H1 (cell line): ENCODE measurements around the gene C1orf52. TPM values are rescaled to one million over a fixed set of nuclear protein-coding genes. Genes with fewer than 3 reads are reported as not detected.

ENCODE experiments used
- CTCF ChIA-PET: fragments of 300-600 bp; sonication (Branson Sonifier 250); formaldehyde crosslinking; loops from one replicate; lab custom pipeline; 2021; ENCODE audit not compliant: partially characterized antibody; lab: Charles Lee
- POLR2A ChIA-PET: fragments of 300-600 bp; sonication (Branson Sonifier 250); formaldehyde crosslinking; loops from one replicate; lab custom pipeline; 2021; ENCODE audit warnings: inconsistent platforms; ENCODE audit not compliant: partially characterized antibody; lab: Charles Lee
- DNase-seq, 2 experiments: peaks; one replicate each; pipeline versions ENCODE4 v3.0.0 to v3.0.0-alpha.2; 2010 to 2022; ENCODE audit warnings: low spot score in 2 of 2, low read depth in 1 of 2, mixed read lengths in 1 of 2
- FAIRE-seq: peaks from 2 replicates; lab custom pipeline; 2011; peaks lifted over from hg19 to GRCh38; lab: Jason Lieb, UNC
- H2AFZ ChIP-seq: 2 replicates; pipeline ENCODE4 v1.8.1; 2012; ENCODE audit warnings: low read length, inconsistent platforms
- H2AK5ac ChIP-seq: 2 replicates; pipeline ENCODE4 v1.6.1; 2013; ENCODE audit warnings: low read depth, low read length
- H2BK120ac ChIP-seq: replicated peaks from 2 replicates; pipeline ENCODE3; 2013; ENCODE audit warnings: low read depth, low read length, inconsistent platforms
- H2BK12ac ChIP-seq: 2 replicates; pipeline ENCODE4 v1.6.1; 2013; ENCODE audit warnings: low read depth, low read length
- H2BK15ac ChIP-seq: 2 replicates; pipeline ENCODE4 v1.6.1; 2013; ENCODE audit warnings: low read length
- H2BK20ac ChIP-seq: 2 replicates; pipeline ENCODE4 v1.6.1; 2013; ENCODE audit warnings: low read length
- H2BK5ac ChIP-seq: 2 replicates; pipeline ENCODE4 v1.6.1; 2013; ENCODE audit warnings: low read depth, low read length
- H3K14ac ChIP-seq: 2 replicates; pipeline ENCODE4 v1.6.1; 2013; ENCODE audit warnings: inconsistent platforms; ENCODE audit not compliant: insufficient read length
- H3K18ac ChIP-seq: 2 replicates; pipeline ENCODE4 v1.6.1; 2013; ENCODE audit warnings: low read length; ENCODE audit errors: extremely low read depth
- H3K23ac ChIP-seq: 2 replicates; pipeline ENCODE4 v1.6.1; 2013; ENCODE audit warnings: inconsistent platforms; ENCODE audit not compliant: insufficient read length
- H3K23me2 ChIP-seq: 2 replicates; pipeline ENCODE4 v1.6.1; 2013; ENCODE audit warnings: low read depth, low read length
- H3K27ac ChIP-seq: 2 replicates; pipeline ENCODE4 v1.6.1; 2011; ENCODE audit warnings: low read depth, low read length, inconsistent platforms
- H3K27me3 ChIP-seq, 4 experiments: replicated peaks in 1 of 4; 1 replicate in 1 of 4; 2 replicates in 3 of 4; pipeline versions ENCODE4 v1.6.1 to v1.8.1; 2011 to 2013; ENCODE audit warnings: low read length in 3 of 4, mild to moderate bottlenecking in 3 of 4, inconsistent platforms in 2 of 4, mixed read lengths in 2 of 4, moderate library complexity in 1 of 4; ENCODE audit not compliant: control insufficient read depth in 3 of 4, insufficient read depth in 3 of 4; ENCODE audit errors: extremely low read depth in 1 of 4
- H3K36me3 ChIP-seq, 4 experiments: 2 replicates each; pipeline versions ENCODE4 v1.6.1 to v1.8.1; 2011 to 2013; ENCODE audit warnings: mild to moderate bottlenecking in 4 of 4, low read length in 3 of 4, moderate library complexity in 2 of 4, control low read depth in 1 of 4, inconsistent platforms in 1 of 4; ENCODE audit not compliant: insufficient read depth in 4 of 4, control insufficient read depth in 2 of 4
- H3K4ac ChIP-seq: replicated peaks from 2 replicates; pipeline ENCODE3; 2013; ENCODE audit warnings: low read length, low read depth, mixed read lengths, inconsistent platforms; ENCODE audit not compliant: insufficient read length
- H3K4me1 ChIP-seq, 4 experiments: replicated peaks in 1 of 4; 1 replicate in 1 of 4; 2 replicates in 3 of 4; pipeline versions ENCODE4 v1.6.1 to v1.8.1; 2011 to 2013; ENCODE audit warnings: low read length in 3 of 4, inconsistent platforms in 2 of 4, mixed read lengths in 1 of 4; ENCODE audit not compliant: insufficient read depth in 4 of 4, control insufficient read depth in 3 of 4
- H3K4me2 ChIP-seq, 2 experiments: 2 replicates each; pipeline versions ENCODE4 v1.6.1 to v1.8.1; 2011 to 2013; ENCODE audit warnings: low read depth in 2 of 2, low read length in 2 of 2, control low read depth in 1 of 2, inconsistent platforms in 1 of 2, mild to moderate bottlenecking in 1 of 2; ENCODE audit not compliant: insufficient read depth in 1 of 2
- H3K4me3 ChIP-seq, 4 experiments: fragments of 200-600, 300-600 bp in 1 of 4; sonication (generic), shearing (Covaris generic), sonication (Bioruptor Twin) in 1 of 4; 2 replicates each; pipeline versions ENCODE4 v1.5.1 to v1.8.1; 2011 to 2016; ENCODE audit warnings: low read length in 4 of 4, low read depth in 3 of 4, control low read depth in 2 of 4, inconsistent platforms in 2 of 4, mild to moderate bottlenecking in 2 of 4, mixed read lengths in 1 of 4, moderate library complexity in 1 of 4; ENCODE audit not compliant: insufficient read depth in 2 of 4; ENCODE audit errors: extremely low read depth in 1 of 4
- H3K56ac ChIP-seq: replicated peaks from 2 replicates; pipeline ENCODE3; 2013; ENCODE audit warnings: low read depth, mild to moderate bottlenecking, mixed read lengths, low read length, inconsistent platforms; ENCODE audit not compliant: insufficient read length
- H3K79me1 ChIP-seq: 2 replicates; pipeline ENCODE4 v1.6.1; 2013; ENCODE audit warnings: low read depth, low read length, control low read depth
- H3K79me2 ChIP-seq, 2 experiments: 2 replicates each; pipeline versions ENCODE4 v1.6.1 to v1.8.1; 2012 to 2013; ENCODE audit warnings: low read length in 2 of 2, mild to moderate bottlenecking in 2 of 2, inconsistent platforms in 1 of 2; ENCODE audit not compliant: insufficient read depth in 2 of 2, control insufficient read depth in 1 of 2
- H3K9ac ChIP-seq, 4 experiments: replicated peaks in 1 of 4; 1 replicate in 1 of 4; 2 replicates in 3 of 4; pipeline versions ENCODE4 v1.6.1 to v1.8.1; 2011 to 2013; ENCODE audit warnings: low read depth in 3 of 4, low read length in 3 of 4, control low read depth in 2 of 4, mild to moderate bottlenecking in 2 of 4, moderate library complexity in 2 of 4, inconsistent platforms in 1 of 4; ENCODE audit errors: extremely low read depth in 1 of 4
- H3K9me3 ChIP-seq, 2 experiments: 2 replicates each; pipeline versions ENCODE4 v1.6.1 to v1.8.1; 2012 to 2013; ENCODE audit warnings: mild to moderate bottlenecking in 2 of 2, moderate library complexity in 2 of 2, control low read depth in 1 of 2, inconsistent platforms in 1 of 2, low read depth in 1 of 2, low read length in 1 of 2, mixed read lengths in 1 of 2; ENCODE audit not compliant: insufficient read depth in 2 of 2
- H4K20me1 ChIP-seq, 2 experiments: replicated peaks in 1 of 2; 2 replicates each; pipeline versions ENCODE3 to v1.8.1; 2011 to 2013; ENCODE audit warnings: inconsistent platforms in 2 of 2, low read length in 2 of 2, mild to moderate bottlenecking in 1 of 2; ENCODE audit not compliant: insufficient read depth in 2 of 2, control insufficient read depth in 1 of 2
- H4K5ac ChIP-seq: 2 replicates; pipeline ENCODE4 v1.6.1; 2013; ENCODE audit warnings: low read length, low read depth, mixed read lengths, inconsistent platforms; ENCODE audit not compliant: insufficient read length
- H4K8ac ChIP-seq: 2 replicates; pipeline ENCODE4 v1.8.0; 2013; ENCODE audit warnings: mild to moderate bottlenecking, moderate library complexity, low read length, inconsistent platforms; ENCODE audit not compliant: insufficient read depth; ENCODE audit errors: extremely low read depth
- H4K91ac ChIP-seq: replicated peaks from 2 replicates; pipeline ENCODE3; 2013; ENCODE audit warnings: low read length, mixed read lengths, inconsistent platforms; ENCODE audit not compliant: insufficient read length
- BACH1 ChIP-seq: IDR thresholded peaks from 2 replicates; pipeline ENCODE4 v1.6.1; 2012; ENCODE audit warnings: low read length, improper control_type of control experiment
- CBX5 ChIP-seq: fragments of 300-800, 300-1000 bp; sonication (generic); IDR thresholded peaks from 2 replicates; pipeline ENCODE4 v1.7.1; 2016; ENCODE audit warnings: antibody characterized with exemption, low read length, low read depth
- CTBP2 ChIP-seq: IDR thresholded peaks from 2 replicates; pipeline ENCODE4 v1.7.0; 2011; ENCODE audit warnings: borderline replicate concordance, mild to moderate bottlenecking, moderate library complexity, mixed read lengths, low read length; ENCODE audit not compliant: insufficient read depth, insufficient read length
- HDAC2 ChIP-seq, 2 experiments: fragments of 300-600 bp in 1 of 2; sonication (generic) in 1 of 2; IDR thresholded peaks; 2 replicates each; pipeline ENCODE4 v1.6.1; 2011 to 2012; ENCODE audit warnings: low read depth in 2 of 2, low read length in 2 of 2, mild to moderate bottlenecking in 2 of 2, moderate library complexity in 2 of 2, borderline replicate concordance in 1 of 2, inconsistent platforms in 1 of 2
- MAFK ChIP-seq: IDR thresholded peaks from 2 replicates; pipeline ENCODE4 v1.6.1; 2012; ENCODE audit warnings: low read depth, mild to moderate bottlenecking, improper control_type of control experiment, low read length
- SIRT6 ChIP-seq: IDR thresholded peaks from one replicate; pipeline ENCODE4 v1.7.1; 2012; ENCODE audit warnings: low read length, inconsistent platforms
- SP4 ChIP-seq: IDR thresholded peaks from 2 replicates; pipeline ENCODE4 v1.6.1; 2012; ENCODE audit warnings: low read length, inconsistent platforms
- TCF12 ChIP-seq: IDR thresholded peaks from 2 replicates; pipeline ENCODE4 v1.6.1; 2011; ENCODE audit warnings: low read depth, mild to moderate bottlenecking, low read length
- USF2 ChIP-seq: IDR thresholded peaks from 2 replicates; pipeline ENCODE4 v1.6.1; 2011; ENCODE audit warnings: low read length, improper control_type of control experiment
- WGBS, 2 experiments: shearing (Covaris generic) in 1 of 2; methylation state at CpG; one replicate each; pipeline versions ENCODE4 v1.1.6 to v1.1.7; 2013 to 2015; ENCODE audit warnings: low lambda C conversion rate in 2 of 2, mixed read lengths in 2 of 2, inconsistent platforms in 1 of 2, low coverage in 1 of 2, missing lambda C conversion rate in 1 of 2; ENCODE audit not compliant: insufficient replicate concordance in 2 of 2, insufficient coverage in 1 of 2, insufficient read length in 1 of 2; ENCODE audit errors: extremely low coverage in 1 of 2, missing lambda C conversion rate in 1 of 2; 5-methylcytosine and 5-hydroxymethylcytosine counted together
- polyA plus RNA-seq, 7 experiments: library from polyadenylated mRNA; depleted of rRNA in 3 of 7; stranded (reverse) in 5 of 7; unstranded in 2 of 7; fragments of >200 nt in 5 of 7; fragments of 200-250 nt in 2 of 7; gene quantifications; 1 replicate in 5 of 7; 2 replicates in 1 of 7; 4 replicates in 1 of 7; pipeline versions ENCODE4 v1.2.1 to v1.2.3, GENCODE V29; 2011 to 2013; ENCODE audit warnings: missing spikeins in 2 of 7, mixed read lengths in 2 of 7
- total RNA-seq: library from RNA; stranded (reverse); fragmentation: NEBNext Ultra II Directional; extraction: Animal tissue kit (Norgen Biotek cat#: 25700); gene quantifications from 2 replicates; pipeline ENCODE4 v1.2.1, GENCODE V29; 2021
- TF ChIP-seq, protein P1 (sequence below): IDR thresholded peaks from 2 replicates; pipeline ENCODE4 v1.6.1; 2012; ENCODE audit warnings: inconsistent platforms

The C1orf52 gene
- total and polyA plus RNA-seq, 2 of the 8 experiments (the other 6 are each of a cell fraction or from before 2014, with no cell fraction given): 29.2 to 39.1 TPM

DNA sequence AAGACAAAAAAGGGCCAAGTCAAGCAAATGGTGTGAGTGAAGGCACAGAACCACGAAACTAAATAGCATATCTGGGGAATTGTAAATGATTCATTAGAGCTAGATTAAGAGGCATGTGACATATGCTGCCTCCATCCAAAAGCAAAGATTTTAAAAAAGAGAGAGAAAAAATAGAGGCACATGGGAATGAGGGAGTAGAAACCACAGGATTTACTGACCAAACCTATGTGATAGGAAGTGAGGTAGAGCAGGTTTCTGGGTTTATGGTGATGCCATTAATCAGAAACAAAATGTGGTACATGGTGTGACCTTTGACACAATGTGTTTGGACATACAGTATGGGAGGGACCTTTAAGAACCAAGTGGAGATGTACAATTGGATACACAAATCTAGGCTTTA, 13.6 kb downstream of the C1orf52 start:
- H3K4me3 ChIP-seq: no peak overlapping the region
- no peak overlapping the region for H3K9ac ChIP-seq
- no peak overlapping the region for H3K4ac ChIP-seq
- no peak overlapping the region for H4K5ac ChIP-seq
- no peak overlapping the region for H4K91ac ChIP-seq
- no peaks in the 10 kb centered on the region for H3K79me2 ChIP-seq
- H2BK12ac ChIP-seq: no peak overlapping the region
- no peaks in the 10 kb centered on the region for H4K20me1 ChIP-seq
- H2AK5ac ChIP-seq: no peak overlapping the region
- H3K14ac ChIP-seq: no peak overlapping the region
- no peaks in the 10 kb centered on the region; a peak in 2 of 7 replicates for H3K4me1 ChIP-seq
- H3K36me3 ChIP-seq: peaks cover 0 to 4% (median 2%) of the 10 kb centered on the region in 4 experiments; a peak in 3 of 8 replicates
- H3K18ac ChIP-seq: no peak overlapping the region
- FAIRE-seq: no peak
- no peaks in the 10 kb centered on the region for H3K79me1 ChIP-seq
- WGBS, 2 experiments: 100% methylated on average over 1 of the region's 1 CpG; no CpG with 5 or more reads in 1 of the 2 experiments
- TF ChIP-seq MAFK (no peak), SIRT6 (no peak), CBX5 (no peak), HDAC2 (IDR thresholded peaks at IDR 0.05; ENCODE audit: borderline replicate concordance in 1 of 2, low read depth in 2 of 2, low read length in 2 of 2) (no peak), CTBP2 (no peak), TCF12 (no peak), USF2 (no peak), SP4 (no peak), BACH1 (no peak)
- TF ChIP-seq, protein P1, sequence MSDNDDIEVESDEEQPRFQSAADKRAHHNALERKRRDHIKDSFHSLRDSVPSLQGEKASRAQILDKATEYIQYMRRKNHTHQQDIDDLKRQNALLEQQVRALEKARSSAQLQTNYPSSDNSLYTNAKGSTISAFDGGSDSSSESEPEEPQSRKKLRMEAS: no peak
- no peak overlapping the region for H2BK15ac ChIP-seq
- no peak overlapping the region for H3K56ac ChIP-seq
- H3K4me2 ChIP-seq: no peak overlapping the region
- H3K23me2 ChIP-seq: no peaks in the 10 kb centered on the region
- DNase-seq: no peak
- no peak overlapping the region for H2BK20ac ChIP-seq
- H3K27ac ChIP-seq: no peak overlapping the region
- H2BK5ac ChIP-seq: no peak overlapping the region
- H4K8ac ChIP-seq: no peak overlapping the region
- CTCF ChIA-PET: interaction anchor here (1.0 to 10.5 kb wide), 5 partner anchors 11 to 301 kb away, joined by 3 to 115 read pairs (median 19); partner anchors contain the start of gene C1orf52
- no peak overlapping the region for H2AFZ ChIP-seq
- no peak overlapping the region for H3K23ac ChIP-seq
- POLR2A ChIA-PET: no interaction called here
- H3K27me3 ChIP-seq: no peaks in the 10 kb centered on the region
- H2BK120ac ChIP-seq: no peak overlapping the region
- H3K9me3 ChIP-seq: peaks cover 4% of the 10 kb centered on the region in 2 experiments; a peak in 2 of 4 replicates
